ENCODE measurements around the gene WDR91. TPM values are rescaled to one million over a fixed set of nuclear protein-coding genes. Genes with fewer than 3 reads are reported as not detected.
A peak's percentile ranks its signal among the peaks of the same experiment; 100 is the strongest.

WDR91 gene
- total and polyA plus RNA-seq, 4 donors: 5.8 to 19.0 (median 9.2) TPM

DNA sequence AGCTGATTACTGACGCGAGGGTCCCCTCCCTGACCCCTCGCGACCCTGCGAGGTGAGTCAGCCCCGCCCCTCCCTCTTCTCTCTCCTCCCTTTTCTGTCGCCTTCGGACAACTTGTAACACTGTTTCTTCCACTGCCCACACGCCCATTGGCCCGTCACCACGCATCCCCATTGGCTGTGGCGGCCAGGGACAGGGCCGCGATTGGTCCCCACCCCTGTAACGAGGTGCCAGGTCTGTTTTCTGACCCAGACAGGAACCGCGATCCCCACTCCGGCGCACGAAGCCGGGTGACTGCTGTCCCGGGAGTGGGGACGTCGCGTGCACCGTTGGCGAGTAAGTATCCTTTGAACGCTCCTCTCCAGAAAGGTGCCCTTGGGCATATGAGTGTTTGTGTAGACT, 22.2 kb upstream of the WDR91 start, which contains the start of gene STRA8:
Gene STRA8 (plus strand): TSS at position 269 of the 400 bp plus-strand sequence. CDS start 6,687 bp downstream, outside the sequence.
- 97% methylated on average over 28 of the region's 28 CpGs for WGBS
- H3K4me3 ChIP-seq (ENCODE audit: low read depth in 1 of 3, low read length in 3 of 3): no peak within 1 kb of the TSS
- H3K9me3 ChIP-seq (ENCODE audit: control insufficient read depth in 4 of 4, low read length in 3 of 4): no peaks in the 10 kb centered on the region
- H3K4me1 ChIP-seq (ENCODE audit: control insufficient read depth in 4 of 4, insufficient read depth in 4 of 4, low read length in 3 of 4): no peaks in the 10 kb centered on the region
- DNase-seq (ENCODE audit: low spot score): no peak
- H3K9ac ChIP-seq (ENCODE audit: low read depth in 1 of 2, low read length in 2 of 2): no peak within 1 kb of the TSS
- no peaks in the 10 kb centered on the region for H3K27me3 ChIP-seq (ENCODE audit: control insufficient read depth in 4 of 4, insufficient read depth in 4 of 4, low read length in 3 of 4)
- no peak within 1 kb of the TSS for H3K27ac ChIP-seq (ENCODE audit: low read depth in 1 of 2, low read length in 2 of 2)
- H3K36me3 ChIP-seq (ENCODE audit: control insufficient read depth in 4 of 4, insufficient read depth in 3 of 4, low read depth in 1 of 4, low read length in 3 of 4): no peaks in the 10 kb centered on the region
- TF ChIP-seq, protein P1, sequence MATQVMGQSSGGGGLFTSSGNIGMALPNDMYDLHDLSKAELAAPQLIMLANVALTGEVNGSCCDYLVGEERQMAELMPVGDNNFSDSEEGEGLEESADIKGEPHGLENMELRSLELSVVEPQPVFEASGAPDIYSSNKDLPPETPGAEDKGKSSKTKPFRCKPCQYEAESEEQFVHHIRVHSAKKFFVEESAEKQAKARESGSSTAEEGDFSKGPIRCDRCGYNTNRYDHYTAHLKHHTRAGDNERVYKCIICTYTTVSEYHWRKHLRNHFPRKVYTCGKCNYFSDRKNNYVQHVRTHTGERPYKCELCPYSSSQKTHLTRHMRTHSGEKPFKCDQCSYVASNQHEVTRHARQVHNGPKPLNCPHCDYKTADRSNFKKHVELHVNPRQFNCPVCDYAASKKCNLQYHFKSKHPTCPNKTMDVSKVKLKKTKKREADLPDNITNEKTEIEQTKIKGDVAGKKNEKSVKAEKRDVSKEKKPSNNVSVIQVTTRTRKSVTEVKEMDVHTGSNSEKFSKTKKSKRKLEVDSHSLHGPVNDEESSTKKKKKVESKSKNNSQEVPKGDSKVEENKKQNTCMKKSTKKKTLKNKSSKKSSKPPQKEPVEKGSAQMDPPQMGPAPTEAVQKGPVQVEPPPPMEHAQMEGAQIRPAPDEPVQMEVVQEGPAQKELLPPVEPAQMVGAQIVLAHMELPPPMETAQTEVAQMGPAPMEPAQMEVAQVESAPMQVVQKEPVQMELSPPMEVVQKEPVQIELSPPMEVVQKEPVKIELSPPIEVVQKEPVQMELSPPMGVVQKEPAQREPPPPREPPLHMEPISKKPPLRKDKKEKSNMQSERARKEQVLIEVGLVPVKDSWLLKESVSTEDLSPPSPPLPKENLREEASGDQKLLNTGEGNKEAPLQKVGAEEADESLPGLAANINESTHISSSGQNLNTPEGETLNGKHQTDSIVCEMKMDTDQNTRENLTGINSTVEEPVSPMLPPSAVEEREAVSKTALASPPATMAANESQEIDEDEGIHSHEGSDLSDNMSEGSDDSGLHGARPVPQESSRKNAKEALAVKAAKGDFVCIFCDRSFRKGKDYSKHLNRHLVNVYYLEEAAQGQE (IDR thresholded peaks at IDR 0.05): no peak
- TF ChIP-seq RAD21 (IDR thresholded peaks at IDR 0.05) (no peak), SP1 (IDR thresholded peaks at IDR 0.05) (no peak)

DNA sequence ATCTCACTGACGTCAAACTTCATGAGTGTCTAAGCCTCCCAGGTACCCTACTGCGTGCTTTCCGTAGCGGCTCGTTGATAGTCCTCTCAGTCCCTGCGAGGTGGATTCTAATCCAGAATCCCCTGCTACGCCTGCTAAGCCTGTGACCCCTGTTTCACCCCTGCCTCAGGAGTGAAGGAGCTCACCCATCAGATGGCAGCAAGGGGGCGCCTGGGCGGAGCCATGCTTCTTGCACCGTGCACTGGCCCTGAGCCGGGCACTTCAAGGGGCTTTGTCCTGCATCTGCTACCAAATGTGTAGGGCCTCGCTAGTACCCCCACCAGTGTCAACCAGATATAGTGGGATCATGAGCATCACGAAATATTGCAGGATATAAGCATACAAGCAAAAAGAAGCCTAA, 21.4 kb upstream of the WDR91 start:
- peak; percentile 52 for DNase-seq (ENCODE audit: low spot score)
- Histone ChIP-seq H3K4me3 (ENCODE audit: low read depth in 1 of 3, low read length in 3 of 3) (no peak overlapping the region), H3K4me1 (ENCODE audit: control insufficient read depth in 4 of 4, insufficient read depth in 4 of 4, low read length in 3 of 4) (no peaks in the 10 kb centered on the region), H3K36me3 (ENCODE audit: control insufficient read depth in 4 of 4, insufficient read depth in 3 of 4, low read depth in 1 of 4, low read length in 3 of 4) (no peaks in the 10 kb centered on the region), H3K9me3 (ENCODE audit: control insufficient read depth in 4 of 4, low read length in 3 of 4) (no peaks in the 10 kb centered on the region), H3K27me3 (ENCODE audit: control insufficient read depth in 4 of 4, insufficient read depth in 4 of 4, low read length in 3 of 4) (no peaks in the 10 kb centered on the region), H3K9ac (ENCODE audit: low read depth in 1 of 2, low read length in 2 of 2) (no peak overlapping the region), H3K27ac (ENCODE audit: low read depth in 1 of 2, low read length in 2 of 2) (no peak overlapping the region)
- TF ChIP-seq FOXA2 (IDR thresholded peaks at IDR 0.05): no peak
- no peak for TF ChIP-seq GABPA (IDR thresholded peaks at IDR 0.05 in 1 of 2, conservative IDR thresholded peaks at IDR 0.05 in 1 of 2)
- no peak for TF ChIP-seq HNF4G (IDR thresholded peaks at IDR 0.05)
- TF ChIP-seq, protein P1 (IDR thresholded peaks at IDR 0.05): no peak
- TF ChIP-seq, protein P2, sequence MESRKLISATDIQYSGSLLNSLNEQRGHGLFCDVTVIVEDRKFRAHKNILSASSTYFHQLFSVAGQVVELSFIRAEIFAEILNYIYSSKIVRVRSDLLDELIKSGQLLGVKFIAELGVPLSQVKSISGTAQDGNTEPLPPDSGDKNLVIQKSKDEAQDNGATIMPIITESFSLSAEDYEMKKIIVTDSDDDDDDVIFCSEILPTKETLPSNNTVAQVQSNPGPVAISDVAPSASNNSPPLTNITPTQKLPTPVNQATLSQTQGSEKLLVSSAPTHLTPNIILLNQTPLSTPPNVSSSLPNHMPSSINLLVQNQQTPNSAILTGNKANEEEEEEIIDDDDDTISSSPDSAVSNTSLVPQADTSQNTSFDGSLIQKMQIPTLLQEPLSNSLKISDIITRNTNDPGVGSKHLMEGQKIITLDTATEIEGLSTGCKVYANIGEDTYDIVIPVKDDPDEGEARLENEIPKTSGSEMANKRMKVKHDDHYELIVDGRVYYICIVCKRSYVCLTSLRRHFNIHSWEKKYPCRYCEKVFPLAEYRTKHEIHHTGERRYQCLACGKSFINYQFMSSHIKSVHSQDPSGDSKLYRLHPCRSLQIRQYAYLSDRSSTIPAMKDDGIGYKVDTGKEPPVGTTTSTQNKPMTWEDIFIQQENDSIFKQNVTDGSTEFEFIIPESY (IDR thresholded peaks at IDR 0.05): no peak
- TF ChIP-seq, protein P3, sequence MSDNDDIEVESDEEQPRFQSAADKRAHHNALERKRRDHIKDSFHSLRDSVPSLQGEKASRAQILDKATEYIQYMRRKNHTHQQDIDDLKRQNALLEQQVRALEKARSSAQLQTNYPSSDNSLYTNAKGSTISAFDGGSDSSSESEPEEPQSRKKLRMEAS (IDR thresholded peaks at IDR 0.05): no peak
- TF ChIP-seq JUND (IDR thresholded peaks at IDR 0.05): no peak
- TF ChIP-seq RAD21 (IDR thresholded peaks at IDR 0.05): no peak
- TF ChIP-seq HNF4A (conservative IDR thresholded peaks at IDR 0.05): no peak
- TF ChIP-seq, protein P4, sequence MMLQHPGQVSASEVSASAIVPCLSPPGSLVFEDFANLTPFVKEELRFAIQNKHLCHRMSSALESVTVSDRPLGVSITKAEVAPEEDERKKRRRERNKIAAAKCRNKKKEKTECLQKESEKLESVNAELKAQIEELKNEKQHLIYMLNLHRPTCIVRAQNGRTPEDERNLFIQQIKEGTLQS (IDR thresholded peaks at IDR 0.05): no peak
- TF ChIP-seq YY1 (IDR thresholded peaks at IDR 0.05): no peak
- TF ChIP-seq FOXA1 (IDR thresholded peaks at IDR 0.05): no peak
- TF ChIP-seq TAF1 (conservative IDR thresholded peaks at IDR 0.05): no peak
- TF ChIP-seq RXRA (IDR thresholded peaks at IDR 0.05): no peak
- no peak for TF ChIP-seq EGR1 (IDR thresholded peaks at IDR 0.05; ENCODE audit: low read depth in 2 of 2)
- no peak for TF ChIP-seq NR2F2 (IDR thresholded peaks at IDR 0.05)
- no peak for TF ChIP-seq SP1 (IDR thresholded peaks at IDR 0.05)
- TF ChIP-seq, protein P5, sequence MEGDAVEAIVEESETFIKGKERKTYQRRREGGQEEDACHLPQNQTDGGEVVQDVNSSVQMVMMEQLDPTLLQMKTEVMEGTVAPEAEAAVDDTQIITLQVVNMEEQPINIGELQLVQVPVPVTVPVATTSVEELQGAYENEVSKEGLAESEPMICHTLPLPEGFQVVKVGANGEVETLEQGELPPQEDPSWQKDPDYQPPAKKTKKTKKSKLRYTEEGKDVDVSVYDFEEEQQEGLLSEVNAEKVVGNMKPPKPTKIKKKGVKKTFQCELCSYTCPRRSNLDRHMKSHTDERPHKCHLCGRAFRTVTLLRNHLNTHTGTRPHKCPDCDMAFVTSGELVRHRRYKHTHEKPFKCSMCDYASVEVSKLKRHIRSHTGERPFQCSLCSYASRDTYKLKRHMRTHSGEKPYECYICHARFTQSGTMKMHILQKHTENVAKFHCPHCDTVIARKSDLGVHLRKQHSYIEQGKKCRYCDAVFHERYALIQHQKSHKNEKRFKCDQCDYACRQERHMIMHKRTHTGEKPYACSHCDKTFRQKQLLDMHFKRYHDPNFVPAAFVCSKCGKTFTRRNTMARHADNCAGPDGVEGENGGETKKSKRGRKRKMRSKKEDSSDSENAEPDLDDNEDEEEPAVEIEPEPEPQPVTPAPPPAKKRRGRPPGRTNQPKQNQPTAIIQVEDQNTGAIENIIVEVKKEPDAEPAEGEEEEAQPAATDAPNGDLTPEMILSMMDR (IDR thresholded peaks at IDR 0.05; ENCODE audit: low read depth, low read length, missing input control): no peak
- WGBS: 94% methylated on average over 13 of the region's 13 CpGs

Data from liver (tissue), 9 donors.